HuH-7 (cell line): ENCODE data around the gene COA5.

ENCODE experiments used
- DNase-seq: peaks from one replicate; pipeline ENCODE4 v3.0.0; 2011; ENCODE audit warnings: low spot score

COA5 gene

DNA sequence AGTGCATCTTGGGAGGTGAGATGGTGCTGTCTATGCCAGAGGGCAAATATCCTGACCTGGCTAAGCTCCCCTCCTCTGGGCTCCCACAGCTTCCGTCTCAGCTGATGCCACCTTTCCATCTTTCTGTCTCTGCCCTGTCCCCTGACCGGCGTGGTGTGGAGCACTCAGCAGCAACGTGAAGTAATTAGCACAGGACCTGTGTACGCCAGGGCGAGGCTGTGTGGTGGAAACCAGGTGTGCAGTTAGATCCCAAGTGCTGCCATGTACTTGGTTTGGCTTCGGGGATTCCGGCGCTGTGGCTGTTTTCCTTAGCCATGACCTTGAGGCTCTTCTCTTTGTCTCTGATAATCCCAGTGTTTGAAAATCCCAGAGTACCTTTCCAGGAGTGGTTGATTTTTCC is 36.5 kb downstream of the COA5 start:
- no peak for DNase-seq

DNA sequence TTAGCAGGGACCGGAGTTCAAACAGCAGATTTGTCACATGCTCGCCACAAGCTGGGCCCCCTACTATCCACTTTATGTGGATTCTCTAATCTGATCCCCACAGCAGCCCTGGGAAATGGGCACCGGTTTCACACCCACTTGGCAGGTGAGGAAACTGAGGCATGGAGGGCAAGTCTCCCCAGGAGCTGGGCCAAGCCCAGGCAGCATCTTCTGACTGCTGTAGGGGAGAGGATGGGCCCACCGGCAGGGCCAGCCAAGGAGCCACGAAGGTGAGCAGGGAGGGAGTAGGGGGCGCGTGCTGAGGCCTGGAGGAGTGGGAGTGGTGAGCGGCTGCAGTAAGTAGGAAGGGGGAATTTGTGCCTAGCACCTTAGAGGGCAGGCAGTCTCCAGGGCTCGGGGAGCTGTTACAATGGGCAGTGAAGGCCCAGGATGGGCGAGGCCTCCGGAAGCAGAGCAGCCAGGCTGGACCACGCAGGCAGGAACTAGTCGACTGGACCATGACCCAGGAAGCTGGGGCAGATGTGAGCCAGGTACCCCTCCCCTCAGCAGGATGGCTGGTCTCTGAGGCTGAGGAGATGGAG is 37.1 kb downstream of the COA5 start:
- DNase-seq, result no peak

GRCh38 chr2:98570356-98570755 is 38.0 kb downstream of the COA5 start:
- DNase-seq, result no peak

- DNase-seq, result no peak
Measured at GRCh38 chr2:98569915-98570314, 38.4 kb downstream of the COA5 start.

- DNase-seq, result peak; percentile 98
Measured at GRCh38 chr2:98569197-98569793, 39.0 kb downstream of the COA5 start.

DNA sequence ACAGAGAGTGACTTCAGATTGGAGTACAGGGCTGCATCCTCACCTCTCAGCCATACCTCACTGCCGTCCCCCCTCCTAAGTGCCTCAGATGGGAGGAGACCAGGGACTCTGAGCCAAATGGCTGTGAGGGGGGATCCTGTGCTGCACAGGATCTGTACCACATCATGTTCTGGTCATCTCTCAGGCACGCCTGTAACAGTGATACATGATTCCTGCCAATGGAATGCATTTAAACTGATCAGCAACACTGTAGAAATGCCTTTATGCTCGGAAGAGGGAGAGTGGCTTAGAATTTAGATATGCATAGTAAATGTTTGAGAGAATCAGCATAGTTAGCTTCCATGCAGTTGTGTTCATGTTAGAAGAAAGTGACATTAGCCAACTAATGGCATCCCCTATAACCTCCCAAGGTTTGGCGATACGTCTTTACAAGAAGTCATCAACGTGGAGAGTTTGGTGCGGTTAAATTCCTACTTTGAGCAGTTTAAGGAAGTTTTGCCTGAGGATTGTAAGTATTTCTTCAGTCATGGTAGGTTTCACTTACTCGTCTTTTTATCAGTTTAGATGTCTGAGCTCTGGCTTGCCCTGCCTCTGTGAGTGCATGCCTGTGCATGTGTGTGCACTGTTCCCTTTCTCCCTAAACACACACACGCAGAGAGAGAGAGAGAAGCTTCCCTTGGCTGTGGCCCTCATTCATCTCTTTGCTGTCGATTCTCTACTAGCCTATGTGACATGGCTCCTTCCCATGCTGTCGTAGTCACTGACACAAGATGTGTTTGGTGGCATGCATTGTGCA is 40.0 kb downstream of the COA5 start:
- no peak for DNase-seq

DNA sequence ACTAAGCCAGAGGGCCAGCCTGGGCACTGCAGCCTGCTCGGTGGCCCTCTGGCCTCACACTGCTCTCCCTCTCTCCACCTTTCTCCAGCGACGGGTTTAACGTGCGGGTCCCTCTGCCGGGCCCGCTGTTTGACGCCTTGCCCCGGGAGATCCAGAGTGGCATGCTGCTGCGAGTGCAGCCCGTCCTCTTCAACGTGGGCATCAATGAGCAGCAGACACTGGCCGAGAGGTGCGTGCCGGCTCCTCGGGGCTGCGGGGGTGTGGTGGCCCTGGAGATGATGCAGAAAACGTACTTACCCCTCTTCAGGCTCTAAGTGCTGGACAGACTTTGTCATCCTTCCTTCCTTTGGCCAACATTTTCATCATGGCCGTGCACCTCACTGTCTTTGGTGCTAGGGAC is 42.4 kb downstream of the COA5 start:
- DNase-seq, result no peak

- DNase-seq, result no peak
Measured at GRCh38 chr2:98565286-98565860, 42.9 kb downstream of the COA5 start.

GRCh38 chr2:98564541-98565132 is 43.7 kb downstream of the COA5 start:
- DNase-seq, result no peak

GRCh38 chr2:98563394-98563793 is 44.9 kb downstream of the COA5 start:
- DNase-seq, result no peak

GRCh38 chr2:98561902-98562695 is 46.2 kb downstream of the COA5 start:
- no peak for DNase-seq

DNA sequence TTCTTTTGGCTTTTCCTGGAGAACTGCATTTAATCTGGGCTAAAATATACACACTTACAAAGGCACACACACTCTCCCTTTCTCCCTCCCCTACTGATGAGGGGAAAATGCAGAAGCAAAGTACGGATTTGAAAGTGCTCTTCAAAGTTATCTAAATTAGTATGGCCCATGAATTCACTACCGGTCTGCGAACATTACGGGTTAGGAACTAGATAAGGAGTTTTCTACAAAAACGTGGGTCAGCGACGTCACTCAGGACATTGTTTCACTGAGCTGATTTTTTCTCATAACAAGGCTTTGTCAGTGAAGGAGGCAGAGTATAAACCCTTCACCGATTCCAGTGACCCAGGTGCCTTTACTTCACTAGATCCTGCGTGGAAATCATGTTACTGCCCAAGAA is 47.3 kb downstream of the COA5 start:
- no peak for DNase-seq

- DNase-seq, result no peak
Measured at GRCh38 chr2:98560256-98560771, 48.0 kb downstream of the COA5 start.

DNA sequence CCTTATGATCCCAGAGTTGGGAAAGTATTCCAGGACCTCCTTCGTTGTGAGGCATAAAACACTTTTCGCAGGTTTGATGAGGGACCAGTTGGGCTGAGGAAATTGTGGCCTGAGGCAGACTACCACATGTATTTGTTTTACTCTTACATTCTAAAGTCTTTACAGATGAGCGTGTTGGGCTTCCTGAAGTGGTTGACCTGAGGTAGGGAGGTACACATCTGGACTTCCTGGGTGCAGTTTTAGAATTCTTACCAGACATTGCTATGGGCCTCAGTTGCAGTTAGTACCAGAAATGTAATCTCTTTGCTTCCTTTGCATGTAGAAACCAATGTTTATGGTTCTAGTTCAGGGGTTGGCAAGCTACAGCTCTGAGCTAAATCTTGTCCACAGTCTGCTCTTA is 48.7 kb downstream of the COA5 start:
- DNase-seq, result no peak

DNA sequence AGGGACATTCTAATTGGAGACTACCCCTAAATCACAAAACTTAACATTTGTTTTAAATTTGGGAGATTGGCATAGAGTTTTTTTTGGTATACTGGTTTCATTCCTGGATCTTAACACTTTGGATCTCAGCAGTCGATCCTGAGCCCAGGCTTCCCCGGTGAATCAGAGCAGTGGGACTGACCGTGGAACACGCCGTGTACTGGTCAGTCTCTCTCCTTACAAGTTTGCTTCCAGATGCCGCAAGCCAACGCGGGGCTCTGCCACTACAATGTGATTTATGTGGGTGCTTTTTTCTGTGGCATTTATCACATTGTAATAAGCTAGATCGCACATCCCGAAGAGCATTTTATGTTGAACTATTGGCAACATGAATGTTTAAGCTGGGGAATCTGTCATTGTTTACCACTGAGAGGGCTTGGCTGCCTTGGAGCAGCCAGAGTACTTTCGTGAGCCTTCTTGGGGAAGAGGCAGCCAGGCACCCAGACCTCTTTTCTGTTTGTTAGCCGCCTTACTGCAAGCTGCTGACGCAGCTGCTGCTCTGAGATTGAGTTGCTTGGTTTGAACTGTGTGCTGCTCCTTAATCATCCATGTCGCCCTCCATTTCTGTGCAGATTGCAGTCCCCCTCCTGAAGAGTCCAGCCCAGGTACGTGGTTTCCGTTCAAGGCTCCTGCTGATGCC is 49.3 kb downstream of the COA5 start:
- DNase-seq, result no peak

DNA sequence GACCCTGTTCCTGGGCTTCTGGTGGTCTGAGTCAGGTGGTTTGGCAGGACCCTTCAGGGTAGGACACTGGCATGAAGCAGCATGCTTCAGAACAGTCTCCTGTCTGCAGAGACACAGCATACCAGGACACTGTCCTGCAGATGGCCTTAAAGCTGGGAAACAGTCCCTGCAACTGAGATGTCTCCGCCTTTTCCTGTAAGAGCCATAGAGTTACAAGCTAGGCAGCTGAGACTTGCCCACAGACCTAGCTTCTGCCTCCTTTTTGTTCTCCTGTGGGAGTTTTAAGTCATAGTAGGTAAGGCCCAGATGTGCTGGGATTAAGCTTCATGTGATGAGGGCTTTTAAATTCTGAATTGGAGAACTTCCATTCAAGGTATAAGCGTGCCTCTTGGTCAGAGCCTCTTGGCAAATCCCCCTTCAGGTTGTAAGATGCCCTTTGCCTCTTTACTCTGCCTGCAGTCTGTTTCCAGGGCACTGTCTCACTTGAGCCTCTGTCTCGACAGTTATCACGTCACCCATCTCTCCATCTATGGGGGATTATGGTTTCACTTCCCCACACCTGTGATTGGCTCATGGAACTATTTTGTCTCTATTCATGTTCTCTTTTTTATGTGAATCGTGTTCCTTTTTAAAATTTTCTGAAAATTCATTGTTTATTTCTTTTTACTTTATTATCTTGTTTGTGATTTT is 51.8 kb downstream of the COA5 start:
- no peak for DNase-seq

DNA sequence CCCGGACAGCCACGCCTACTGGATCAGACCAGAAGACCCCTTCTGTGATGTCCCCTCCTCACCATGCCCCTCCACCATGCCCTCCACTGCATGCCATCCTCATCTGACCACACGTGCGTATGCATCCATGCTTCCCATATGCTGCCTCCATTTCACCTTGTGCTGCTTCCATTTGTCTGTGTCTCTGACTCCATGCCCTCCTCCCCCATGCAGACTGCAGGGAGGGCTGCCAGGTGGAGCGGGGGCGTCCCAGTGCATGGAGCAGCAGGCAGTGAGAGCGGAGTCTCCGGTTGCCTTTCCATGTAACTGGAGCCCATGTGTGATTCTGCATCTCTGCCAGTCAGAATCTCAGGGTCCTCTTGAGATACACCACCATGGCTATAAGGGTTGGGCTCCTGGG is 52.6 kb downstream of the COA5 start:
- DNase-seq, result no peak

DNA sequence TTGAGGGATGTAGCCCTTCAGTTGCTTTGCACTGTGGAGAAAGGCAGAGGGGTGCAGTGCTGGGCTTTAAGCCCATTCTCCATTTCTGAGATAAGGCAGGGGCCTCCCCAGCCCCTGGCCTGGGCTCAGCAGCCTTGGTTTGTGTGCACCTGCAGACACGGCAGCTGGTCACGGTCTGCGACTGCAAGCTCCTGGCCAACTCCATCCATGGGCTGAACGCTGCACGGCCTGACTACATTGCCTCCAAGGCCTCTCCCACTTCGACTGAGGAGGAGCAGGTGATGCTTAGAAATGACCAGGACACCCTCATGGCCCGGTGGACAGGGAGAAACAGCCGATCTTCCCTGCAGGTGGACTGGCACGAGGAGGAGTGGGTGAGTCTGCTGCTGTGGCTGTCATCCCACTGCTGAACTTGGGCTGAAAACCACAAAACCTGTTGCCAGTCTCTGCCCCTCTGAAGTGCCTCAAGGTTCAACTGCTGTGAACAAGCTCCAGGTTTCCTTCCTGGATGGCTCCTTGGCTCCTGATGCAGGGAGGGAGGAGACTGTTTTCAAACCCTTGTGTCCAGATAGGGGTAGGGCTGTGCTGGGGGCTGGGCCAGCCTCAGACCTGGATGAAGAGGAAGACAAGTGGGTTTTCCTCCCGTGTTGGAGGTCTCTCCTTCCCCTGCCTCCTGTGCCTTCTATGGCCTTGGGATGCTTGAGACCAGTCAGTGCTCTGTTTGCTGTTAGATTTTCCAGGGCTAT is 54.0 kb downstream of the COA5 start:
- DNase-seq, result no peak

GRCh38 chr2:98552499-98553179 is 55.7 kb downstream of the COA5 start:
- no peak for DNase-seq
